HG03469 (cell line): ENCODE results near the gene RAB36.

Experiments
- ATAC-seq: cut with Tn5 transposase; IDR thresholded peaks from one replicate; pipeline ENCODE4 v1.9.1; 2021; ENCODE audit warnings: mild to moderate bottlenecking, moderate library complexity, moderate number of reproducible peaks; ENCODE audit not compliant: unreplicated experiment

The RAB36 gene

GRCh38 chr22:23157560-23158515 is 12.6 kb downstream of the RAB36 start:
- no peak for ATAC-seq

- no peak for ATAC-seq
Observed at GRCh38 chr22:23158516-23159290, 13.4 kb downstream of the RAB36 start.

- no peak for ATAC-seq
Observed at GRCh38 chr22:23159291-23159630, 14.0 kb downstream of the RAB36 start.

- ATAC-seq: no peak
Observed at GRCh38 chr22:23161029-23161428, 15.8 kb downstream of the RAB36 start.

GRCh38 chr22:23161574-23161973 is 16.3 kb downstream of the RAB36 start:
- no peak for ATAC-seq

- no peak for ATAC-seq
Observed at GRCh38 chr22:23163665-23164064, 18.4 kb downstream of the RAB36 start.

- no peak for ATAC-seq
Observed at GRCh38 chr22:23164091-23164490, 18.8 kb downstream of the RAB36 start.

GRCh38 chr22:23166042-23166831 is 21.0 kb downstream of the RAB36 start:
- no peak for ATAC-seq

GRCh38 chr22:23166841-23167616 is 21.8 kb downstream of the RAB36 start:
- ATAC-seq: no peak

- no peak for ATAC-seq
Observed at GRCh38 chr22:23168391-23169042, 23.2 kb downstream of the RAB36 start.

- no peak for ATAC-seq
Observed at GRCh38 chr22:23169043-23169406, 23.7 kb downstream of the RAB36 start.

- ATAC-seq: no peak
Observed at GRCh38 chr22:23175817-23176644, 30.8 kb downstream of the RAB36 start.

- ATAC-seq: no peak
Observed at GRCh38 chr22:23176645-23177027, 31.4 kb downstream of the RAB36 start.

- ATAC-seq: no peak
Observed at GRCh38 chr22:23177197-23177596, 31.9 kb downstream of the RAB36 start.

GRCh38 chr22:23178512-23179254 is 33.4 kb downstream of the RAB36 start:
- no peak for ATAC-seq

- ATAC-seq: no peak
Observed at GRCh38 chr22:23179381-23180299, 34.4 kb downstream of the RAB36 start.

- no peak for ATAC-seq
Observed at GRCh38 chr22:23180301-23180892, 35.1 kb downstream of the RAB36 start, which contains the start of gene BCR. Gene BCR, plus strand, starts transcription at chr22:23180509. Its CDS starts 452 bp downstream, at chr22:23180961.
